IPS DF 6.9 (cell line): ENCODE measurements around the gene PTPRN2.
"Not testable (repeated sequence)": the region's sequence is repeated elsewhere in the genome, so short reads cannot be mapped to it uniquely, and the experiment has no call there.

Source experiments
- DNase-seq: peaks from one replicate; pipeline ENCODE4 v3.0.0-alpha.2; 2013; ENCODE audit warnings: low read depth, low spot score
- H3K27ac ChIP-seq: one replicate; pipeline ENCODE4 v1.5.1; 2013; ENCODE audit warnings: low read length, control low read depth
- H3K27me3 ChIP-seq: 2 replicates; pipeline ENCODE4 v1.6.1; 2013; ENCODE audit warnings: mild to moderate bottlenecking, low read length; ENCODE audit not compliant: control insufficient read depth, insufficient read depth
- H3K36me3 ChIP-seq: 2 replicates; pipeline ENCODE4 v1.6.1; 2013; ENCODE audit warnings: low read length; ENCODE audit not compliant: control insufficient read depth, insufficient read depth
- H3K4me1 ChIP-seq: 2 replicates; pipeline ENCODE4 v1.6.1; 2013; ENCODE audit warnings: low read length; ENCODE audit not compliant: control insufficient read depth, insufficient read depth
- H3K4me3 ChIP-seq: 2 replicates; pipeline ENCODE4 v1.5.1; 2013; ENCODE audit warnings: mild to moderate bottlenecking, low read length
- H3K9me3 ChIP-seq: 2 replicates; pipeline ENCODE4 v1.6.1; 2013; ENCODE audit warnings: low read length, inconsistent platforms; ENCODE audit not compliant: control insufficient read depth, insufficient read depth
- whole genome bisulfite sequencing: extraction: QIAGEN DNeasy Blood & Tissue Kit; methylation state at CpG from one replicate; pipeline ENCODE4 v1.1.7; 2013; ENCODE audit warnings: mixed read lengths, missing lambda C conversion rate; ENCODE audit not compliant: insufficient read length, insufficient coverage; 5-methylcytosine and 5-hydroxymethylcytosine counted together

Gene PTPRN2

GRCh38 chr7:157926107-157926506, 661.5 kb downstream of the PTPRN2 start:
- Histone ChIP-seq H3K27ac (no peak overlapping the region), H3K4me1 (no peaks in the 10 kb centered on the region; the same call in 1 of the 2 replicates), H3K36me3 (no peaks in the 10 kb centered on the region; the same call in 1 of the 2 replicates), H3K9me3 (peaks cover 39% of the 10 kb centered on the region), H3K27me3 (no peaks in the 10 kb centered on the region), H3K4me3 (no peak overlapping the region)
- DNase-seq, result no peak
- WGBS, result no CpG with 5 or more reads among the region's 5 CpGs

DNA sequence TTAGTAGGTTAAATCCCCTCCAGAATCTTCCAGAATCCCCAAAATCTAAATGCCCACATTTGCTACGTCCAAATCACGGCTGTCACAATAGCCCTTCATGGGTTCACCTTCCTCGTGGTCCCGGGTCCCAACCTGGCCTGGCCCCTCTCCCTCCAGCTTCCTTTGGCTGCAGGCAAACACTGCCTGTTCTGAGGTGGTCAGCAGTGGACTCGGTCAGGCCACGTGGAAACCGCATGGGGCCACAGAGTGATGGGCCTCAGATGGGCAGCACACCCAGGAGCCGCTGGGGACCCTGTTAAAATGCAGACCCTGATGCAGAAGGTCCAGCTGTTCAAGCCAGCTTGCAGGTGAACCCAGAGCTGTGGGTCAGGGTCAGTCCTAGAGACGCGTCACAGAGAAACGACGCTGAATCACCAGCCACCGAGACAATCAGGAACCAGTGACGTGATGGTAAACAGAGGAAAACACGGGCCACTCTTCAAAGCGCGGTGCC, 662.2 kb downstream of the PTPRN2 start:
- H3K27me3 ChIP-seq, result no peaks in the 10 kb centered on the region
- DNase-seq, result no peak
- no peak overlapping the region for H3K4me3 ChIP-seq
- peaks cover 36% of the 10 kb centered on the region for H3K9me3 ChIP-seq
- no CpG with 5 or more reads among the region's 17 CpGs for WGBS
- no peak overlapping the region for H3K27ac ChIP-seq
- no peaks in the 10 kb centered on the region for H3K4me1 ChIP-seq
- H3K36me3 ChIP-seq, result no peaks in the 10 kb centered on the region; the same call in 1 of the 2 replicates

DNA sequence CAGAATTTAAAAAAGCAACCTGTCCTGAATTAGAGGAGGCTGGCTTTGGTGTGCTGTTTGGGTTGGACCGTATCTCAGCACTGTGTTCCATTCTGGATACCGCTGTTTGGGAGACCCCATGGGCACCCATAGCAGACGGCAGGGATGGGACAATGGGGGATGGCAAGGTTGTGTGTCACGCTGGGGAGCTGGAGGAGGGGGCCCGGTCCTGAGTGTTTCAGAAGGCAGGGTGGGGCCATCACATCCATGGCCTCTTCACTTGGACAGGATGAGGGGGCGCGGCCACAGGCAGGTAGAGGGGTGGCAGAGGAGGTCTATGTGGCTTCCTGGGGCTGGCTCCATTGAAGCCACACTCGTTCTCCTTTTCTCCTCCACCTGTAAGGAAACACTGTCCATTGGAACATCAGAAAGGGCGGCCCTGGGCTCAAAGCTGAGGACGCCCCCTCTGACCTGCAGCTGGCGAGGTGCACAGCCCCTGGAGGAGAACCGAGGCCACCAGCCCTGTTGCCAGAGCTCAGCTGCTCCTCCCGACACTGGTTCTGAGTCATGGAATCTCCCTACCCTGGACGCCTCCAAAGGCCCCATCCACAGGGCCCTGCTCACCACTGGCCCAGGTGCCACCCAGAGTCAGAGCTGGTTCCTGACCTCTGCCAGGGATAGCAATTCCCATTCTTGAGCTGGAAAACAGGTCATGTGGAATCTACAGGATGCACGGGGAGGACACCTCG, 663.6 kb downstream of the PTPRN2 start:
- no peaks in the 10 kb centered on the region for H3K4me1 ChIP-seq
- no peak overlapping the region for H3K4me3 ChIP-seq
- WGBS, result no CpG with 5 or more reads among the region's 16 CpGs
- no peaks in the 10 kb centered on the region for H3K27me3 ChIP-seq
- H3K36me3 ChIP-seq, result no peaks in the 10 kb centered on the region
- no peak overlapping the region for H3K27ac ChIP-seq
- DNase-seq, result no peak
- H3K9me3 ChIP-seq, result peaks cover 31% of the 10 kb centered on the region

- H3K4me3 ChIP-seq, result no peak overlapping the region
- H3K36me3 ChIP-seq, result no peaks in the 10 kb centered on the region
- no peak for DNase-seq
- WGBS, result no CpG with 5 or more reads among the region's 8 CpGs
- H3K27me3 ChIP-seq, result no peaks in the 10 kb centered on the region
- H3K9me3 ChIP-seq, result peaks cover 23% of the 10 kb centered on the region
- H3K4me1 ChIP-seq, result no peaks in the 10 kb centered on the region
- no peak overlapping the region for H3K27ac ChIP-seq
These were observed 665.0 kb downstream of the PTPRN2 start for GRCh38 chr7:157922576-157922975.

DNA sequence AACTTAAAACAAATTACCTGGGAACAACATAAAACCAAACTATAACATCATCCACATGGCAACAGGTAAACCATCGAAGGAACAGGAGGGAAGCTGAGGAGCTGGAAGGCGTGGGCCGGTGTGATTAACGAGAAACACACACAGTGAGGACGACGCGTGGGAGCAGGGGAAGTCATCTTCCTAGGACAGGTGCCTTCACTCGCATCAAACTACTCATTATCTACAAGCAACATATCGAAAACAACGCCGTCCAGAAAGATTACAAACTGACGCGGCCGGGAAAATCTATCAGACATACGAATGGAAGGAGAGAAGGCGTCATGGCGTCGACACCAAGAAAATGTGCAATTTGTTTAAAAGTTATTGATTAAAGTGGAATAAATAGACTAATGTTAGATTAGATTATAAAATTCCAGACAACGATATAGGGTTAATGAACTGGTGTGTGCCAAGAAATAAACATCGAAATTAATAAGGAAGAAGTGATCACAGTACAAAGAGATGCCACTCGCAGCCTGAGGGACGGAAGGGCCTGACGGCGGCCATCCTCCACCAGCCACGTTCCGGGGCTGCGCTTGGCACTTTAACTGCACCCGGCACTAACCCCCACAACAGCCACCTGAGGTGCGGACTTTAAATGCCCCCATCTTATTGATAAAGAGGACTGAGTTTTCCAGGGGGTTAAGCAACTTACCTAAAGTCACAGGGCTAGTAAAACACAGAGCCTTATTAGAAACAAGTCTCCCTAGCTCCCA, 669.1 kb downstream of the PTPRN2 start:
- Histone ChIP-seq H3K27me3 (no peaks in the 10 kb centered on the region), H3K4me1 (no peaks in the 10 kb centered on the region), H3K36me3 (no peaks in the 10 kb centered on the region; the same call in 1 of the 2 replicates), H3K27ac (no peak overlapping the region), H3K9me3 (peaks cover 12% of the 10 kb centered on the region), H3K4me3 (no peak overlapping the region)
- WGBS, result 100% methylated on average over 4 of the region's 29 CpGs
- no peak for DNase-seq

DNA sequence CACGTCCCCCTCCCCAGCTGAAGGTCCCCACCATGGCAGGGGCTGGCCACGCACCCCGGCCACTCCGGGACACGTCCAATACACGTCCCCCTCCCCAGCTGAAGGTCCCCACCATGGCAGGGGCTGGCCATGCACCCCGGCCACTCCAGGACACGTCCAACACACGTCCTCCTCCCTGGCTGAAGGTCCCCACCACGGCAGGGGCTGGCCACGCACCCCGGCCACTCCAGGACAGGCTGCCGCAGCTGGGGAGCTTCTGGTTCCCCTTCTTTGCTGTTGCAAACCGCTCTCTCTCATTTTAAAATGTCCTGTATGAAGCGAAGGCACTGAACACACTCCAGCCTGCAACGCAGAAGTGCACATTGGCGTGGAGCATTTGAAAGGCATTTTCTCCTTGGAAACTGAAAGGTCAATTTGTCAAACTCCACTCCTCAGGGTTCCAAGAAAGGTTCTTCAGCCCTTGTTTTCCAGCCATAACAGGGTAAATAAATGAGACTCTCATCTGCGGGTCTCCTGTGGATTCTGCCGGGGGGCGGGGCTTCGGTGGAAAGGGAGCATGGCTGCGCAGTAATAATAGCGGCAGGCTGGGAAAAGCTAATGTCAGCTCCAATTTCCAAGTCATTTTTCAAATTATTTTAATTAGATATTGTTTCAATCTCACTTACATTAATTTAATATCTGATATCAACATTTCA, 670.5 kb downstream of the PTPRN2 start:
- H3K4me1 ChIP-seq, result no peaks in the 10 kb centered on the region
- H3K27me3 ChIP-seq, result no peaks in the 10 kb centered on the region; the same call in 1 of the 2 replicates
- WGBS, result no CpG with 5 or more reads among the region's 23 CpGs
- no peak for DNase-seq
- H3K9me3 ChIP-seq, result peaks cover 12% of the 10 kb centered on the region
- no peak overlapping the region for H3K27ac ChIP-seq
- H3K36me3 ChIP-seq, result no peaks in the 10 kb centered on the region; the same call in 1 of the 2 replicates
- no peak overlapping the region for H3K4me3 ChIP-seq

- WGBS, result no CpG with 5 or more reads among the region's 35 CpGs
- DNase-seq, result no peak
- Histone ChIP-seq H3K27ac (no peak overlapping the region), H3K9me3 (peaks cover 20% of the 10 kb centered on the region), H3K4me3 (no peak overlapping the region), H3K4me1 (no peaks in the 10 kb centered on the region), H3K36me3 (no peaks in the 10 kb centered on the region; the same call in 1 of the 2 replicates), H3K27me3 (no peaks in the 10 kb centered on the region; the same call in 1 of the 2 replicates)
These were observed 677.2 kb downstream of the PTPRN2 start for GRCh38 chr7:157910446-157910845.

DNA sequence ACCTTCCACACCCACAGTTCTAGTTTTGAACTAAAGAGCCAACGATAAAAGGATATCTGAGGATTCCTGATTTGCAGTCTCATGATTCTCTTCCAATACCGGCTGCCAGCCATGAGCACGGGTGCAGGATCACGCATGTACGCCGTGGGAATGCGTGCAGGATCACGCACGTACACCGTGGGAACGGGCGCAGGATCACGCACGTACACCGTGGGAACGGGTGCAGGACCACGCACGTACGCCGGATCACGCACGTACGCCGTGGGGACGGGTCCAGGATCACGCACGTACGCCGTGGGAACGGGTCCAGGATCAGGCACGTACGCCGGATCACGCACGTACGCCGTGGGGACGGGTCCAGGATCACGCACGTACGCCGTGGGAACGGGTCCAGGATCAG, 677.6 kb downstream of the PTPRN2 start:
- H3K4me1 ChIP-seq, H3K27ac ChIP-seq, DNase-seq, H3K36me3 ChIP-seq, H3K27me3 ChIP-seq, H3K4me3 ChIP-seq: not testable (repeated sequence)
- no CpG with 5 or more reads among the region's 43 CpGs for WGBS
- peaks cover 19% of the 10 kb centered on the region for H3K9me3 ChIP-seq

- Histone ChIP-seq H3K36me3 (no peaks in the 10 kb centered on the region; the same call in 1 of the 2 replicates), H3K9me3 (peaks cover 21% of the 10 kb centered on the region), H3K27me3 (no peaks in the 10 kb centered on the region; the same call in 1 of the 2 replicates), H3K27ac (no peak overlapping the region), H3K4me1 (no peaks in the 10 kb centered on the region), H3K4me3 (no peak overlapping the region)
- WGBS, result no CpG with 5 or more reads among the region's 8 CpGs
- no peak for DNase-seq
These were observed 678.3 kb downstream of the PTPRN2 start for GRCh38 chr7:157909370-157909769.
